GM12891 (cell line): ENCODE results near the gene OR2V2.

ENCODE experiments used
- DNase-seq: peaks from one replicate; pipeline ENCODE4 v3.0.0; 2011; ENCODE audit warnings: low spot score; ENCODE audit not compliant: insufficient read length
- FAIRE-seq: peaks from 2 replicates; lab custom pipeline; 2011; peaks lifted over from hg19 to GRCh38; lab: Jason Lieb, UNC
- PAX5 ChIP-seq: IDR thresholded peaks from 2 replicates; pipeline ENCODE4 v1.6.1; 2011; ENCODE audit warnings: low read length, moderate library complexity, mild to moderate bottlenecking; ENCODE audit not compliant: insufficient read depth, severe bottlenecking
- POLR2A ChIP-seq: IDR thresholded peaks from 2 replicates; pipeline ENCODE4 v1.6.1; 2011; ENCODE audit warnings: low read depth, low read length, control low read depth
- POLR2AphosphoS5 ChIP-seq: IDR thresholded peaks from 2 replicates; pipeline ENCODE4 v1.6.1; 2011; ENCODE audit warnings: low read depth, low read length, control low read depth
- POU2F2 ChIP-seq: IDR thresholded peaks from 2 replicates; pipeline ENCODE4 v1.6.1; 2011; ENCODE audit warnings: low read depth, mild to moderate bottlenecking, control low read depth, low read length, moderate library complexity
- SPI1 ChIP-seq: IDR thresholded peaks from 2 replicates; pipeline ENCODE4 v1.6.1; 2011; ENCODE audit warnings: low read depth, low read length, control low read depth
- TAF1 ChIP-seq: IDR thresholded peaks from 2 replicates; pipeline ENCODE4 v1.6.1; 2011; ENCODE audit warnings: low read depth, low read length, control low read depth

OR2V2 gene

GRCh38 chr5:181190711-181191525 lies 43.5 kb downstream of the OR2V2 start:
- DNase-seq (no peak), FAIRE-seq (peak; percentile 26)
- TF ChIP-seq TAF1: no peak

GRCh38 chr5:181191526-181192336 lies 44.3 kb downstream of the OR2V2 start:
- FAIRE-seq (peak; percentile 99), DNase-seq (peak; percentile 87)
- TF ChIP-seq POU2F2: 0 out of 2 replicates have a peak, but pooled peaks have one; percentile 27
- TF ChIP-seq PAX5: no peak
- peak; percentile 59 for TF ChIP-seq SPI1
- TF ChIP-seq TAF1: no peak
- TF ChIP-seq POLR2A: no peak
- TF ChIP-seq POLR2AphosphoS5: no peak

GRCh38 chr5:181192337-181193046 lies 45.1 kb downstream of the OR2V2 start:
- FAIRE-seq (no peak), DNase-seq (no peak)
- TF ChIP-seq TAF1 (no peak), POU2F2 (no peak), POLR2AphosphoS5 (no peak), SPI1 (no peak), PAX5 (no peak), POLR2A (no peak)

GRCh38 chr5:181193656-181194055 lies 46.3 kb downstream of the OR2V2 start:
- TF ChIP-seq POLR2AphosphoS5: no peak
- DNase-seq (no peak), FAIRE-seq (peak; percentile 16)

GRCh38 chr5:181194489-181195248 lies 47.3 kb downstream of the OR2V2 start:
- FAIRE-seq (peak; percentile 26), DNase-seq (no peak)
- TF ChIP-seq PAX5 (no peak), POLR2A (no peak), SPI1 (no peak), POLR2AphosphoS5 (no peak), POU2F2 (no peak), TAF1 (no peak)

- FAIRE-seq: no peak
- no peak for TF ChIP-seq SPI1
- TF ChIP-seq TAF1: no peak
- TF ChIP-seq POLR2AphosphoS5: no peak
- no peak for TF ChIP-seq POLR2A
- TF ChIP-seq POU2F2: no peak
- DNase-seq: no peak
These were observed 47.9 kb downstream of the OR2V2 start for GRCh38 chr5:181195249-181195761.

GRCh38 chr5:181197326-181197951 lies 50.1 kb downstream of the OR2V2 start:
- TF ChIP-seq TAF1: no peak
- TF ChIP-seq PAX5: no peak
- no peak for TF ChIP-seq POLR2A
- TF ChIP-seq SPI1: no peak
- TF ChIP-seq POLR2AphosphoS5: no peak
- no peak for TF ChIP-seq POU2F2
- FAIRE-seq: no peak
- DNase-seq: no peak

- DNase-seq: no peak
- no peak for TF ChIP-seq POLR2A
- TF ChIP-seq POLR2AphosphoS5: no peak
- no peak for TF ChIP-seq SPI1
- TF ChIP-seq POU2F2: no peak
- TF ChIP-seq TAF1: no peak
- no peak for TF ChIP-seq PAX5
- FAIRE-seq: no peak
These were observed 50.8 kb downstream of the OR2V2 start for GRCh38 chr5:181198106-181198685.
